KMS-11 (cell line): ENCODE data around the gene UBE2E2.

ENCODE experiments used
- H2AFZ ChIP-seq: fragments of 200-600 bp; sonication (generic); 2 replicates; pipeline ENCODE4 v1.6.1; 2016; ENCODE audit warnings: antibody characterized with exemption, mixed run types, low read depth
- H3K27ac ChIP-seq: fragments of 200-600 bp; sonication (generic); 2 replicates; pipeline ENCODE4 v1.6.1; 2016; ENCODE audit warnings: mild to moderate bottlenecking, mixed run types
- H3K27me3 ChIP-seq: fragments of 200-600 bp; sonication (generic); 2 replicates; pipeline ENCODE4 v1.6.1; 2017; ENCODE audit warnings: mild to moderate bottlenecking, low read depth, mixed run types, moderate library complexity; ENCODE audit not compliant: insufficient read depth
- H3K36me3 ChIP-seq: fragments of 200-600 bp; sonication (generic); 2 replicates; pipeline ENCODE4 v1.6.1; 2017; ENCODE audit warnings: mild to moderate bottlenecking, mixed run types; ENCODE audit not compliant: insufficient read depth
- H3K4me1 ChIP-seq: fragments of 200-600 bp; sonication (generic); 2 replicates; pipeline ENCODE4 v1.6.1; 2016; ENCODE audit warnings: mild to moderate bottlenecking, low read depth, mixed run types; ENCODE audit not compliant: poor library complexity, severe bottlenecking
- H3K4me2 ChIP-seq: fragments of 200-600 bp; sonication (generic); 2 replicates; pipeline ENCODE4 v1.7.0; 2016; ENCODE audit warnings: mild to moderate bottlenecking, mixed run types
- H3K4me3 ChIP-seq: fragments of 200-600 bp; sonication (generic); IDR thresholded peaks from 2 replicates; pipeline ENCODE4 v1.6.1; 2017; ENCODE audit warnings: low read depth, low read length, mixed read lengths; ENCODE audit not compliant: insufficient read depth
- H3K79me2 ChIP-seq: fragments of 200-600 bp; sonication (generic); 2 replicates; pipeline ENCODE4 v1.6.1; 2016; ENCODE audit warnings: low read depth, mixed run types; ENCODE audit not compliant: insufficient read depth
- H3K9ac ChIP-seq: fragments of 200-600 bp; sonication (generic); 2 replicates; pipeline ENCODE4 v1.6.1; 2016; ENCODE audit warnings: mild to moderate bottlenecking, mixed run types
- H4K20me1 ChIP-seq: fragments of 200-600 bp; sonication (generic); 2 replicates; pipeline ENCODE4 v1.6.1; 2016; ENCODE audit warnings: mild to moderate bottlenecking, mixed run types; ENCODE audit not compliant: insufficient read depth
- CTCF ChIP-seq: fragments of 200-600 bp; sonication (generic); conservative IDR thresholded peaks from 2 replicates; pipeline ENCODE4 v1.6.1; 2017; ENCODE audit warnings: low read depth, mild to moderate bottlenecking, antibody characterized with exemption, low read length, moderate library complexity, mixed read lengths

Gene UBE2E2

GRCh38 chr3:23390446-23390845 lies 187.3 kb downstream of the UBE2E2 start:
- no peak overlapping the region for H3K27ac ChIP-seq
- TF ChIP-seq CTCF = no peak
- no peak overlapping the region for H3K4me2 ChIP-seq
- no peaks in the 10 kb centered on the region for H3K27me3 ChIP-seq
- no peaks in the 10 kb centered on the region for H3K36me3 ChIP-seq
- H2AFZ ChIP-seq = no peak overlapping the region
- no peak overlapping the region for H3K4me3 ChIP-seq
- H3K4me1 ChIP-seq = peaks cover 28% of the 10 kb centered on the region
- no peaks in the 10 kb centered on the region for H4K20me1 ChIP-seq
- H3K9ac ChIP-seq = no peak overlapping the region
- peaks cover 6% of the 10 kb centered on the region; the same call in 1 of the 2 replicates for H3K79me2 ChIP-seq

GRCh38 chr3:23390989-23391553 lies 187.9 kb downstream of the UBE2E2 start:
- Histone ChIP-seq H4K20me1 (no peaks in the 10 kb centered on the region), H3K4me1 (peaks cover 22% of the 10 kb centered on the region), H3K9ac (no peak overlapping the region), H3K36me3 (no peaks in the 10 kb centered on the region), H3K27ac (no peak overlapping the region), H3K27me3 (no peaks in the 10 kb centered on the region), H3K4me2 (no peak overlapping the region), H3K4me3 (no peak overlapping the region), H2AFZ (no peak overlapping the region), H3K79me2 (peaks cover 6% of the 10 kb centered on the region; the same call in 1 of the 2 replicates)
- TF ChIP-seq CTCF = no peak

- Histone ChIP-seq H3K4me1 (peaks cover 7% of the 10 kb centered on the region), H3K27ac (no peak overlapping the region), H4K20me1 (no peaks in the 10 kb centered on the region), H3K4me2 (no peak overlapping the region), H3K9ac (no peak overlapping the region), H3K27me3 (no peaks in the 10 kb centered on the region), H3K79me2 (no peaks in the 10 kb centered on the region), H3K4me3 (no peak overlapping the region), H2AFZ (no peak overlapping the region), H3K36me3 (no peaks in the 10 kb centered on the region)
- TF ChIP-seq CTCF = no peak
These were observed 192.0 kb downstream of the UBE2E2 start for GRCh38 chr3:23395115-23395514.

DNA sequence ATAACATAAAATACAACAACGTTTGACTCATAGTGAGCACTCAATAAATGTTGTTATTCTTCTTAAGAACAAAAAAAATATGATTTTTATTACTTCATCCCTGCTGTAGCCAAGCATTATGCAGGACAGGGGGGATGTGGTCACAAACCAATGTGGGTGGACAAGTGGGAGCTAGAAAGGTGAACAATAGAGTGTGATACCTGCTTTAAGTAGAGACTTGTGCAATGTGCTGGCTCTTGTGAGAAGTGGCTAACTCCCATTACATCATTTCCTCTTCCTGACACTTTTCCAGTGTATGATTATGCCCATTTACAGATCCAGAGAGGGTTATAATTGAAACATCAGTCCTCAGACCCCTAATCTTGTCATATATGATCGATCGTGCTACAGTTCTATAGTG lies 193.6 kb downstream of the UBE2E2 start:
- H3K4me1 ChIP-seq = peaks cover 6% of the 10 kb centered on the region
- no peak for TF ChIP-seq CTCF
- H3K27me3 ChIP-seq = no peaks in the 10 kb centered on the region
- H3K4me3 ChIP-seq = no peak overlapping the region
- H3K79me2 ChIP-seq = no peaks in the 10 kb centered on the region
- no peaks in the 10 kb centered on the region for H3K36me3 ChIP-seq
- H3K4me2 ChIP-seq = no peak overlapping the region
- no peak overlapping the region for H2AFZ ChIP-seq
- H3K9ac ChIP-seq = no peak overlapping the region
- H4K20me1 ChIP-seq = no peaks in the 10 kb centered on the region
- no peak overlapping the region for H3K27ac ChIP-seq
